B cell (primary cell): ENCODE data around the gene ZFP28.

Experiments used
- EZH2 ChIP-seq: IDR thresholded peaks from 2 replicates; pipeline ENCODE4 v1.6.1; 2012; ENCODE audit warnings: borderline replicate concordance, low read depth, mild to moderate bottlenecking, moderate library complexity, low read length; ENCODE audit not compliant: insufficient read depth, poor library complexity, severe bottlenecking
- TF ChIP-seq, protein P1 (sequence below): fragments of 200-600 bp; IDR thresholded peaks from one replicate; pipeline ENCODE4 v1.8.0; 2022; ENCODE audit warnings: antibody characterized with exemption, mild to moderate bottlenecking

DNA sequence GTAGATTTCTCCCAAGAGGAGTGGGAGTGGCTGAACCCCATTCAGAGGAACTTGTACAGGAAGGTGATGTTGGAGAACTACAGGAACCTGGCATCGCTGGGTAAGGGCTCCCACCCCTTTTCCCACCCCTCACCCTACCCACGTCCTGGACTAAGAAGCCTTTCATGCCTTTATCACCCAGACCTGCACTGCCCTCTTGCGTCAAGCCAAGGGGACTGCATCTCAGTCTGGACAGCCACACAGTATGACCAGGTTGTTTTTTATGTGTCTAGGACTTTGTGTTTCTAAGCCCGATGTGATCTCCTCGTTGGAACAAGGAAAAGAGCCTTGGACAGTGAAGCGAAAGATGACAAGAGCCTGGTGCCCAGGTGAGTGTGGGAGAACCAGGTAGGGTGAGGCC lies 8.8 kb downstream of the ZFP28 start:
- TF ChIP-seq EZH2 = no peak
- TF ChIP-seq, protein P1, sequence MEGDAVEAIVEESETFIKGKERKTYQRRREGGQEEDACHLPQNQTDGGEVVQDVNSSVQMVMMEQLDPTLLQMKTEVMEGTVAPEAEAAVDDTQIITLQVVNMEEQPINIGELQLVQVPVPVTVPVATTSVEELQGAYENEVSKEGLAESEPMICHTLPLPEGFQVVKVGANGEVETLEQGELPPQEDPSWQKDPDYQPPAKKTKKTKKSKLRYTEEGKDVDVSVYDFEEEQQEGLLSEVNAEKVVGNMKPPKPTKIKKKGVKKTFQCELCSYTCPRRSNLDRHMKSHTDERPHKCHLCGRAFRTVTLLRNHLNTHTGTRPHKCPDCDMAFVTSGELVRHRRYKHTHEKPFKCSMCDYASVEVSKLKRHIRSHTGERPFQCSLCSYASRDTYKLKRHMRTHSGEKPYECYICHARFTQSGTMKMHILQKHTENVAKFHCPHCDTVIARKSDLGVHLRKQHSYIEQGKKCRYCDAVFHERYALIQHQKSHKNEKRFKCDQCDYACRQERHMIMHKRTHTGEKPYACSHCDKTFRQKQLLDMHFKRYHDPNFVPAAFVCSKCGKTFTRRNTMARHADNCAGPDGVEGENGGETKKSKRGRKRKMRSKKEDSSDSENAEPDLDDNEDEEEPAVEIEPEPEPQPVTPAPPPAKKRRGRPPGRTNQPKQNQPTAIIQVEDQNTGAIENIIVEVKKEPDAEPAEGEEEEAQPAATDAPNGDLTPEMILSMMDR = no peak
